IPS-15b (cell line): ENCODE data around the gene ZNF407.

Experiments
- H3K27me3 ChIP-seq: one replicate; pipeline ENCODE4 v1.6.1; 2013; ENCODE audit warnings: low read length; ENCODE audit not compliant: control insufficient read depth, insufficient read depth
- H3K36me3 ChIP-seq: one replicate; pipeline ENCODE4 v1.6.1; 2013; ENCODE audit warnings: low read length; ENCODE audit not compliant: control insufficient read depth, insufficient read depth
- H3K4me1 ChIP-seq: one replicate; pipeline ENCODE4 v1.6.1; 2013; ENCODE audit warnings: mild to moderate bottlenecking, low read length; ENCODE audit not compliant: control insufficient read depth, insufficient read depth
- H3K4me3 ChIP-seq: one replicate; pipeline ENCODE4 v1.5.1; 2013; ENCODE audit warnings: low read depth, low read length
- H3K9ac ChIP-seq: one replicate; pipeline ENCODE4 v1.6.1; 2013; ENCODE audit warnings: low read depth, mild to moderate bottlenecking, low read length
- H3K9me3 ChIP-seq: one replicate; pipeline ENCODE4 v1.6.1; 2013; ENCODE audit warnings: mild to moderate bottlenecking, low read length; ENCODE audit not compliant: control insufficient read depth, insufficient read depth

The ZNF407 gene

GRCh38 chr18:75045272-75045671 lies 447.6 kb downstream of the ZNF407 start:
- H3K4me1 ChIP-seq = no peaks in the 10 kb centered on the region
- no peaks in the 10 kb centered on the region for H3K9me3 ChIP-seq
- H3K27me3 ChIP-seq = no peaks in the 10 kb centered on the region
- no peak overlapping the region for H3K4me3 ChIP-seq
- H3K9ac ChIP-seq = no peak overlapping the region
- no peaks in the 10 kb centered on the region for H3K36me3 ChIP-seq

- Histone ChIP-seq H3K36me3 (no peaks in the 10 kb centered on the region), H3K4me1 (no peaks in the 10 kb centered on the region), H3K9me3 (no peaks in the 10 kb centered on the region), H3K27me3 (no peaks in the 10 kb centered on the region), H3K9ac (no peak overlapping the region), H3K4me3 (no peak overlapping the region)
Measured at GRCh38 chr18:75047240-75047961, 449.7 kb downstream of the ZNF407 start.

DNA sequence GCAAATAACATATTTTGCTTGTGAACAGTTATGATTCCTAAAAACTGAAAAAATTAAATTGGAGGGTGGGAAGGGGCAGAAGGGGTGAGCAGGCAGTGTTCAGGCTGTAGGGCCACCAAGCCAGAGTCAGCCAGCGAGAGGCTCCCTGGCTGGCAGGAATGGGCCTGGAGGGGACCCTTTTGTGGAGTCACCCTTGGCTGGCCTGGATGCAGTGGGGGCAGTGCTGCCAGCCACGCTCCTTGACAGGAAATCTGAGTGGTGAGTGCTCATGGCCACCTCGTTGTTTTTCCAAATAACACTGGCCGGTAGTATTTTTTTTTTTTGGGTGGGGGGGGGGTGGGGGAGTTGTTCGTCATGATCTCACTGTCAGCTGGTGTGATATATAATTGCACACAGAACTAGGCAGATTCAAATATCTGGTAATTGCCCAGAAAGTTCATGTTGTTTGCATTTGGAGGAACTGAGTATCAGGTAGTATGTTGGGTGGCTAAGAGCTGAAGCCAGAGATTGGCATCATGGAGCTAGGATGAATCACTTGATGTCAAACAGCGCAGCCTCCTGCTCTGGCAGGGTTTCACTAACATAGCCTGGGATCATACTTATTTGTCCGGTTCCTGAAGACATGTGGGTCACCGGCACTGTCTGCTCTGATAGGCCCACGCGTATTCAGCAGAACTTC lies 451.2 kb downstream of the ZNF407 start:
- H3K27me3 ChIP-seq = no peaks in the 10 kb centered on the region
- no peaks in the 10 kb centered on the region for H3K36me3 ChIP-seq

GRCh38 chr18:75049455-75049789 lies 451.8 kb downstream of the ZNF407 start:
- no peak overlapping the region for H3K9ac ChIP-seq
- H3K27me3 ChIP-seq = no peaks in the 10 kb centered on the region
- no peaks in the 10 kb centered on the region for H3K9me3 ChIP-seq
- H3K36me3 ChIP-seq = no peaks in the 10 kb centered on the region
- no peak overlapping the region for H3K4me3 ChIP-seq
- no peaks in the 10 kb centered on the region for H3K4me1 ChIP-seq

More for the DNA sequence above, 451.2 kb downstream of the ZNF407 start:
- H3K4me1 ChIP-seq = no peaks in the 10 kb centered on the region
- no peaks in the 10 kb centered on the region for H3K9me3 ChIP-seq
- H3K4me3 ChIP-seq = no peak overlapping the region
- no peak overlapping the region for H3K9ac ChIP-seq

DNA sequence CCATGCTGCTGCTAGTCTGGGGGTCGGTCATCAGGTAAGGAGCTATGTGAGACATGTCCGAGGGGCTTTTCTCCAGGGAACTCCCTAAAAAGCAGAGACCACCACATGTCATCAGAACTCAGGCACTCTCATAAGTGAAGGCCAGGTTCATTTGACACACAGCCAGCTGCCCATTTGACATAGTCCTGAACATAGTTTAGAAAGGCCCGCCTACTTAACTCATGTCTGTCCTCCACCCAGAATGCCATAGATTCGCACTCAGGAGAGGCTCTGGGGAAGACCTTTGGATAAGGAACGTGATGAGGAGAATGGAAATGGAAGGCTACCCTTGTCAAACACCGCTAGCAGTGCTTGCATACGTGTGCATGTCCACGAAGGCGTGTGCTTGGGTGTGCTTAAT lies 454.1 kb downstream of the ZNF407 start:
- Histone ChIP-seq H3K36me3 (no peaks in the 10 kb centered on the region), H3K27me3 (no peaks in the 10 kb centered on the region), H3K9ac (no peak overlapping the region)

GRCh38 chr18:75052475-75052874 lies 454.8 kb downstream of the ZNF407 start:
- Histone ChIP-seq H3K9ac (no peak overlapping the region), H3K27me3 (no peaks in the 10 kb centered on the region), H3K36me3 (no peaks in the 10 kb centered on the region), H3K9me3 (no peaks in the 10 kb centered on the region), H3K4me3 (no peak overlapping the region), H3K4me1 (no peaks in the 10 kb centered on the region)

More for the DNA sequence above, 454.1 kb downstream of the ZNF407 start:
- Histone ChIP-seq H3K9me3 (no peaks in the 10 kb centered on the region), H3K4me1 (no peaks in the 10 kb centered on the region), H3K4me3 (no peak overlapping the region)

- H3K9me3 ChIP-seq = no peaks in the 10 kb centered on the region
- H3K4me1 ChIP-seq = no peaks in the 10 kb centered on the region
- H3K9ac ChIP-seq = no peak overlapping the region
- no peaks in the 10 kb centered on the region for H3K27me3 ChIP-seq
- H3K36me3 ChIP-seq = no peaks in the 10 kb centered on the region
- H3K4me3 ChIP-seq = no peak overlapping the region
Measured at GRCh38 chr18:75053028-75053629, 455.5 kb downstream of the ZNF407 start.

- no peak overlapping the region for H3K9ac ChIP-seq
- no peak overlapping the region for H3K4me3 ChIP-seq
- H3K9me3 ChIP-seq = no peaks in the 10 kb centered on the region
- H3K36me3 ChIP-seq = no peaks in the 10 kb centered on the region
- H3K27me3 ChIP-seq = no peaks in the 10 kb centered on the region
- no peaks in the 10 kb centered on the region for H3K4me1 ChIP-seq
Measured at GRCh38 chr18:75054046-75054445, 456.4 kb downstream of the ZNF407 start.

GRCh38 chr18:75054611-75055010 lies 456.9 kb downstream of the ZNF407 start:
- H3K4me1 ChIP-seq = no peaks in the 10 kb centered on the region
- no peak overlapping the region for H3K9ac ChIP-seq
- no peaks in the 10 kb centered on the region for H3K9me3 ChIP-seq
- no peak overlapping the region for H3K4me3 ChIP-seq
- H3K27me3 ChIP-seq = no peaks in the 10 kb centered on the region
- H3K36me3 ChIP-seq = no peaks in the 10 kb centered on the region

- H3K4me3 ChIP-seq = no peak overlapping the region
- H3K27me3 ChIP-seq = no peaks in the 10 kb centered on the region
- no peaks in the 10 kb centered on the region for H3K36me3 ChIP-seq
- H3K9ac ChIP-seq = no peak overlapping the region
- H3K9me3 ChIP-seq = no peaks in the 10 kb centered on the region
- no peaks in the 10 kb centered on the region for H3K4me1 ChIP-seq
Measured at GRCh38 chr18:75057169-75057960, 459.7 kb downstream of the ZNF407 start.

DNA sequence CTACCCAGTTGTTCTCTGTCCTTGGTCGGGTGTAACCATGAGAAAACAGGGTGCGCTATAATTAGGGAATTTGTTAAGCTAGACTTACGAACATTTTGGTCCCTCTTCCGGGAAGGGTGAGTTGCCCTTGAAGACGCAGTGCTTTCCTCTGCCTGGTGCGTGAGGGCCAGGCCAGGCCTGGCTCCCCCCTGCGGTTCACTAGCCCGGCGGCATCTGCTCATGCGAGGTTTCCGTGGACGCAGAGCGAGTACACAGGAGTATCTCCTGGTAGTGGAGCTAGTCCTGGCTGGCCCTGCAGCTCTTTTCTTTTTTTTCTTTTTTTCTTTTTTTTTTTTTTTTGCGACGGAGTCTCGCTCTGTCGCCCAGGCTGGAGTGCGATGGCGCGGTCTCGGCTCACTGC lies 462.5 kb downstream of the ZNF407 start:
- Histone ChIP-seq H3K4me1 (no peaks in the 10 kb centered on the region), H3K9me3 (no peaks in the 10 kb centered on the region)

More for the DNA sequence above, 462.5 kb downstream of the ZNF407 start:
- Histone ChIP-seq H3K4me3 (no peak overlapping the region), H3K27me3 (no peaks in the 10 kb centered on the region), H3K9ac (no peak overlapping the region), H3K36me3 (no peaks in the 10 kb centered on the region)
